GM23338 (cell line): ENCODE data around the gene MANSC1. TPM values are rescaled to one million over a fixed set of nuclear protein-coding genes. Genes with fewer than 3 reads are reported as not detected.

ENCODE experiments used
- ATAC-seq: fragments of 200-7000 bp; cut with Tn5 transposase; 3 replicates; pipeline ENCODE4 v1.9.1; 2020
- DNase-seq: peaks from one replicate; pipeline ENCODE4 v3.0.0-alpha.2; 2015; ENCODE audit warnings: low spot score
- H2AFZ ChIP-seq: fragments of 200-600 bp; sonication (generic); 2 replicates; pipeline ENCODE4 v1.8.0; 2016; ENCODE audit warnings: antibody characterized with exemption, mild to moderate bottlenecking, moderate library complexity
- H3F3A ChIP-seq: fragments of 200-600 bp; sonication (generic); replicated peaks from 2 replicates; pipeline ENCODE4 v1.8.0; 2017; ENCODE audit warnings: antibody characterized with exemption, mixed run types, low read depth
- H3K27ac ChIP-seq: fragments of 200-600 bp; sonication (generic); 2 replicates; pipeline ENCODE4 v1.6.1; 2016; ENCODE audit warnings: low read depth
- H3K27me3 ChIP-seq: fragments of 200-600 bp; sonication (generic); 2 replicates; pipeline ENCODE4 v1.8.0; 2016; ENCODE audit warnings: mild to moderate bottlenecking, mixed run types, moderate library complexity; ENCODE audit not compliant: insufficient read depth
- H3K36me3 ChIP-seq: fragments of 200-600 bp; sonication (generic); 2 replicates; pipeline ENCODE4 v1.8.0; 2016; ENCODE audit warnings: mild to moderate bottlenecking; ENCODE audit not compliant: insufficient read depth
- H3K4me1 ChIP-seq: fragments of 200-600 bp; sonication (generic); 2 replicates; pipeline ENCODE4 v1.8.0; 2016; ENCODE audit warnings: mild to moderate bottlenecking, moderate library complexity; ENCODE audit not compliant: insufficient read depth
- H3K4me2 ChIP-seq: fragments of 200-600 bp; sonication (generic); 2 replicates; pipeline ENCODE4 v1.7.1; 2017; ENCODE audit warnings: mixed run types
- H3K4me3 ChIP-seq: fragments of 200-600 bp; sonication (generic); 2 replicates; pipeline ENCODE4 v1.6.1; 2016; ENCODE audit warnings: mixed run types
- H3K79me2 ChIP-seq: fragments of 200-600 bp; sonication (generic); replicated peaks from 2 replicates; pipeline ENCODE4 v1.8.0; 2017; ENCODE audit warnings: mild to moderate bottlenecking; ENCODE audit not compliant: insufficient read depth
- H3K9me2 ChIP-seq: fragments of 200-600 bp; sonication (generic); 2 replicates; pipeline ENCODE4 v1.8.0; 2017; ENCODE audit not compliant: insufficient read depth
- H4K20me1 ChIP-seq: fragments of 200-600 bp; sonication (generic); replicated peaks from 2 replicates; pipeline ENCODE4 v1.8.0; 2017; ENCODE audit warnings: mild to moderate bottlenecking; ENCODE audit not compliant: insufficient read depth
- H3K27ac Mint-ChIP-seq: 2 replicates; pipeline ENCODE4 v1.8.0; 2020; ENCODE audit warnings: inconsistent platforms, mild to moderate bottlenecking, moderate library complexity, mixed read lengths
- H3K27me3 Mint-ChIP-seq: 3 replicates; pipeline ENCODE4 v1.8.0; 2022; ENCODE audit warnings: low read depth, mild to moderate bottlenecking, moderate library complexity, mixed read lengths, inconsistent platforms; ENCODE audit not compliant: insufficient read depth, poor library complexity
- H3K36me3 Mint-ChIP-seq: 3 replicates; pipeline ENCODE4 v1.8.0; 2021; ENCODE audit warnings: low read depth, mild to moderate bottlenecking, inconsistent platforms, moderate library complexity, mixed read lengths
- H3K4me1 Mint-ChIP-seq: 3 replicates; pipeline ENCODE4 v1.8.0; 2020; ENCODE audit warnings: mild to moderate bottlenecking, inconsistent platforms, mixed read lengths
- H3K4me3 Mint-ChIP-seq: 3 replicates; pipeline ENCODE4 v1.8.0; 2021; ENCODE audit warnings: moderate library complexity, mild to moderate bottlenecking, inconsistent platforms, mixed read lengths
- H3K9me3 Mint-ChIP-seq: 3 replicates; pipeline ENCODE4 v1.8.0; 2020; ENCODE audit warnings: moderate library complexity, mild to moderate bottlenecking, inconsistent platforms, mixed read lengths
- CREB1 ChIP-seq: fragments of 250-450 bp; sonication (Bioruptor Pico); IDR thresholded peaks from 2 replicates; pipeline ENCODE4 v1.5.0; 2020; ENCODE audit warnings: low read depth, mild to moderate bottlenecking, moderate library complexity
- CTCF ChIP-seq, 2 experiments: fragments of 200-600 bp in 1 of 2; sonication (generic) in 1 of 2; conservative IDR thresholded peaks; 2 replicates each; pipeline versions ENCODE4 v1.5.1 to v1.6.1; 2016 to 2017; ENCODE audit warnings: antibody characterized with exemption in 2 of 2, low read depth in 2 of 2, mild to moderate bottlenecking in 2 of 2, moderate library complexity in 1 of 2
- EZH2 ChIP-seq: fragments of 200-600 bp; sonication (generic); IDR thresholded peaks from one replicate; pipeline ENCODE4 v1.8.0; 2017; ENCODE audit warnings: antibody characterized with exemption, mild to moderate bottlenecking, low read depth; ENCODE audit not compliant: unreplicated experiment
- EZH2phosphoT487 ChIP-seq: fragments of 200-600 bp; sonication (generic); IDR thresholded peaks from one replicate; pipeline ENCODE4 v1.8.1; 2018; ENCODE audit warnings: antibody characterized with exemption; ENCODE audit not compliant: unreplicated experiment
- JUNB ChIP-seq: IDR thresholded peaks from one replicate; pipeline ENCODE4 v1.6.1; 2016; ENCODE audit warnings: antibody characterized with exemption; ENCODE audit not compliant: unreplicated experiment
- NANOG ChIP-seq: IDR thresholded peaks from 2 replicates; pipeline ENCODE4 v1.6.1; 2016; ENCODE audit warnings: antibody characterized with exemption, borderline replicate concordance
- STAT1 ChIP-seq: IDR thresholded peaks from one replicate; pipeline ENCODE4 v1.6.1; 2016; ENCODE audit warnings: antibody characterized with exemption; ENCODE audit not compliant: unreplicated experiment
- ZNF114 ChIP-seq: fragments of 250-450 bp; sonication (Bioruptor Pico); IDR thresholded peaks from 2 replicates; pipeline ENCODE4 v1.5.0; 2020; ENCODE audit warnings: mild to moderate bottlenecking, moderate library complexity
- ZNF331 ChIP-seq: fragments of 250-450 bp; sonication (Bioruptor Pico); IDR thresholded peaks from 2 replicates; pipeline ENCODE4 v1.5.0; 2020; ENCODE audit warnings: low read depth, mild to moderate bottlenecking, moderate library complexity
- polyA plus RNA-seq: library from polyadenylated mRNA; unstranded; fragments of >200 nt; fragmentation: Nextera tagmentation; extraction: Ambion mirVana; gene quantifications from 2 replicates; pipeline ENCODE4 v1.2.1, GENCODE V29; 2016
- total RNA-seq: library from RNA; depleted of rRNA; stranded (reverse); fragments of >200 nt; shearing (Covaris generic); gene quantifications from 2 replicates; pipeline ENCODE4 v1.2.3, GENCODE V29; 2014

The MANSC1 gene
- total and polyA plus RNA-seq, 2 experiments from 2014 or later: 4.4 to 5.1 TPM

GRCh38 chr12:12398026-12398859 is 48.2 kb upstream of the MANSC1 start:
- H3K36me3 Mint-ChIP-seq: peaks cover 15% of the 10 kb centered on the region
- Histone ChIP-seq H3K36me3 (no peaks in the 10 kb centered on the region), H3K9me2 (no peaks in the 10 kb centered on the region), H4K20me1 (no peaks in the 10 kb centered on the region), H3K4me2 (peak overlapping the region; percentile 44), H3K27ac (0 out of 2 replicates have a peak overlapping the region, but pooled peaks have one; percentile 46), H3K79me2 (no peaks in the 10 kb centered on the region; the same call in 1 of the 2 replicates), H3F3A (no peaks in the 10 kb centered on the region), H3K4me1 (peaks cover 24% of the 10 kb centered on the region), H2AFZ (no peak overlapping the region), H3K4me3 (no peak overlapping the region), H3K27me3 (no peaks in the 10 kb centered on the region)
- H3K4me1 Mint-ChIP-seq: peaks cover 29% of the 10 kb centered on the region
- peak overlapping the region; percentile 8; the same call in 1 of the 2 replicates for H3K27ac Mint-ChIP-seq
- TF ChIP-seq JUNB (no peak), CREB1 (CRISPR knock-in tag) (no peak), CTCF (conservative IDR thresholded peaks at IDR 0.05; ENCODE audit: low read depth in 2 of 2) (peak; percentile 25 to 54; a peak in 3 of 4 replicates)
- no peaks in the 10 kb centered on the region for H3K27me3 Mint-ChIP-seq
- H3K9me3 Mint-ChIP-seq: no peaks in the 10 kb centered on the region; the same call in 2 of the 3 replicates
- DNase-seq (no peak), ATAC-seq (peak; percentile 33)
- H3K4me3 Mint-ChIP-seq: no peak overlapping the region

GRCh38 chr12:12397184-12397583 is 47.1 kb upstream of the MANSC1 start:
- Histone ChIP-seq H3K27ac (no peak overlapping the region), H3K4me2 (no peak overlapping the region), H3F3A (no peaks in the 10 kb centered on the region), H4K20me1 (no peaks in the 10 kb centered on the region), H3K27me3 (no peaks in the 10 kb centered on the region), H2AFZ (no peak overlapping the region), H3K9me2 (no peaks in the 10 kb centered on the region), H3K36me3 (no peaks in the 10 kb centered on the region), H3K4me3 (no peak overlapping the region), H3K79me2 (no peaks in the 10 kb centered on the region; the same call in 1 of the 2 replicates), H3K4me1 (peaks cover 24% of the 10 kb centered on the region)
- H3K4me3 Mint-ChIP-seq: no peak overlapping the region
- peaks cover 29% of the 10 kb centered on the region for H3K4me1 Mint-ChIP-seq
- H3K27ac Mint-ChIP-seq: no peak overlapping the region
- DNase-seq (no peak), ATAC-seq (no peak)
- H3K36me3 Mint-ChIP-seq: peaks cover 10% of the 10 kb centered on the region
- TF ChIP-seq EZH2phosphoT487: no peak
- TF ChIP-seq NANOG: no peak
- no peak for TF ChIP-seq ZNF114 (CRISPR knock-in tag)
- no peaks in the 10 kb centered on the region; the same call in 2 of the 3 replicates for H3K9me3 Mint-ChIP-seq
- H3K27me3 Mint-ChIP-seq: no peaks in the 10 kb centered on the region

GRCh38 chr12:12396694-12397093 is 46.7 kb upstream of the MANSC1 start:
- H3K4me3 Mint-ChIP-seq: no peak overlapping the region
- Histone ChIP-seq H3K79me2 (no peaks in the 10 kb centered on the region; the same call in 1 of the 2 replicates), H3K27me3 (no peaks in the 10 kb centered on the region), H2AFZ (no peak overlapping the region), H3K4me3 (no peak overlapping the region), H3K9me2 (no peaks in the 10 kb centered on the region), H3K36me3 (no peaks in the 10 kb centered on the region), H4K20me1 (no peaks in the 10 kb centered on the region), H3K4me2 (no peak overlapping the region), H3K4me1 (peaks cover 24% of the 10 kb centered on the region), H3K27ac (no peak overlapping the region), H3F3A (no peaks in the 10 kb centered on the region)
- H3K36me3 Mint-ChIP-seq: peaks cover 8% of the 10 kb centered on the region; the same call in 2 of the 3 replicates
- H3K4me1 Mint-ChIP-seq: peaks cover 29% of the 10 kb centered on the region
- H3K27me3 Mint-ChIP-seq: no peaks in the 10 kb centered on the region
- no peak for DNase-seq
- H3K9me3 Mint-ChIP-seq: no peaks in the 10 kb centered on the region; the same call in 2 of the 3 replicates
- no peak overlapping the region for H3K27ac Mint-ChIP-seq
- no peak for ATAC-seq
- TF ChIP-seq ZNF331 (no peak), EZH2 (no peak), CTCF (conservative IDR thresholded peaks at IDR 0.05; ENCODE audit: low read depth in 2 of 2) (no peak), JUNB (no peak), STAT1 (no peak), ZNF114 (CRISPR knock-in tag) (no peak)
